SKM-1 (cell line): ENCODE results near the gene DNAJC9.

ENCODE experiments used
- DNase-seq: peaks from one replicate; lab custom pipeline; 2025; ENCODE audit not compliant: unreplicated experiment; lab: John Stamatoyannopoulos, UW

DNAJC9 gene

GRCh38 chr10:73239908-73240307, 7.1 kb downstream of the DNAJC9 start:
- no peak for DNase-seq

GRCh38 chr10:73238990-73239566, 8.0 kb downstream of the DNAJC9 start:
- DNase-seq: no peak

- DNase-seq: no peak
These were observed 12.4 kb downstream of the DNAJC9 start for GRCh38 chr10:73234695-73235094.

GRCh38 chr10:73233883-73234282, 13.2 kb downstream of the DNAJC9 start:
- no peak for DNase-seq

- no peak for DNase-seq
These were observed 14.2 kb downstream of the DNAJC9 start for GRCh38 chr10:73232887-73233286.

- peak; percentile 22 for DNase-seq
These were observed 17.5 kb downstream of the DNAJC9 start for GRCh38 chr10:73229567-73229966.

- no peak for DNase-seq
These were observed 18.8 kb downstream of the DNAJC9 start for GRCh38 chr10:73228247-73228646.

- no peak for DNase-seq
These were observed 20.4 kb downstream of the DNAJC9 start for GRCh38 chr10:73226663-73227062.

- no peak for DNase-seq
These were observed 21.5 kb downstream of the DNAJC9 start for GRCh38 chr10:73225518-73225917.

GRCh38 chr10:73220989-73221388, 26.1 kb downstream of the DNAJC9 start:
- DNase-seq: no peak

- no peak for DNase-seq
These were observed 27.7 kb downstream of the DNAJC9 start for GRCh38 chr10:73219384-73219783.

- peak; percentile 21 for DNase-seq
These were observed 28.4 kb downstream of the DNAJC9 start for GRCh38 chr10:73218431-73219191.

- DNase-seq: no peak
These were observed 29.4 kb downstream of the DNAJC9 start for GRCh38 chr10:73217628-73218027.

- no peak for DNase-seq
These were observed 31.3 kb downstream of the DNAJC9 start for GRCh38 chr10:73215749-73216148.

- DNase-seq: no peak
These were observed 35.8 kb downstream of the DNAJC9 start for GRCh38 chr10:73211106-73211811.

GRCh38 chr10:73210395-73211105, 36.5 kb downstream of the DNAJC9 start:
- no peak for DNase-seq

- DNase-seq: no peak
These were observed 37.4 kb downstream of the DNAJC9 start for GRCh38 chr10:73209705-73210104.

- no peak for DNase-seq
These were observed 39.2 kb downstream of the DNAJC9 start for GRCh38 chr10:73207883-73208282.

GRCh38 chr10:73206385-73206784, 40.7 kb downstream of the DNAJC9 start:
- no peak for DNase-seq

- no peak for DNase-seq
These were observed 41.2 kb downstream of the DNAJC9 start for GRCh38 chr10:73205890-73206289.

GRCh38 chr10:73205081-73205480, 42.0 kb downstream of the DNAJC9 start:
- no peak for DNase-seq
